Lower leg skin (tissue), 3 donors: Measurements from ENCODE around the gene PCDHGA8.

Source experiments
- CTCF ChIP-seq, 3 donors: fragments of 450-650 bp; IDR thresholded peaks; one replicate each; pipeline ENCODE4 v1.5.1; 2016; ENCODE audit warnings: antibody characterized with exemption in 3 of 3, mild to moderate bottlenecking in 3 of 3, moderate library complexity in 2 of 3
- POLR2A ChIP-seq, 2 donors: fragments of 450-650 bp; IDR thresholded peaks; one replicate each; pipeline ENCODE4 v1.6.1; 2016 to 2017; ENCODE audit warnings: antibody characterized with exemption in 2 of 2, mild to moderate bottlenecking in 1 of 2, moderate library complexity in 1 of 2

GRCh38 chr5:141384471-141385267, 7.8 kb upstream of the PCDHGA8 start:
- TF ChIP-seq CTCF (IDR thresholded peaks at IDR 0.05) (no peak), POLR2A (IDR thresholded peaks at IDR 0.05) (no peak)
